GM18909 (cell line): ENCODE data around the gene TH.

Source experiments
- ATAC-seq: cut with Tn5 transposase; IDR thresholded peaks from one replicate; pipeline ENCODE4 v1.9.1; 2021; ENCODE audit warnings: mild to moderate bottlenecking; ENCODE audit not compliant: unreplicated experiment, poor library complexity

TH gene

GRCh38 chr11:2144544-2145248 is 26.9 kb downstream of the TH start:
- ATAC-seq = no peak

- ATAC-seq = no peak
Observed at GRCh38 chr11:2143799-2144543, 27.6 kb downstream of the TH start.

- ATAC-seq = no peak
Observed at GRCh38 chr11:2143477-2143798, 28.2 kb downstream of the TH start.

- ATAC-seq = no peak
Observed at GRCh38 chr11:2142762-2143202, 28.8 kb downstream of the TH start.

GRCh38 chr11:2142300-2142759 is 29.3 kb downstream of the TH start:
- ATAC-seq = no peak

GRCh38 chr11:2140411-2141400 is 30.9 kb downstream of the TH start:
- ATAC-seq = no peak

GRCh38 chr11:2139621-2140337 is 31.8 kb downstream of the TH start:
- no peak for ATAC-seq

- no peak for ATAC-seq
Observed at GRCh38 chr11:2139123-2139521, 32.5 kb downstream of the TH start, which contains the start of gene IGF2. TSS of gene IGF2 (minus strand) at chr11:2139389. CDS start at chr11:2135523, 3,866 bp downstream.

- no peak for ATAC-seq
Observed at GRCh38 chr11:2138431-2139122, 33.0 kb downstream of the TH start.

- no peak for ATAC-seq
Observed at GRCh38 chr11:2138068-2138430, 33.6 kb downstream of the TH start.

GRCh38 chr11:2137202-2138067 is 34.2 kb downstream of the TH start:
- no peak for ATAC-seq

GRCh38 chr11:2136952-2137201 is 34.7 kb downstream of the TH start:
- ATAC-seq = no peak

- no peak for ATAC-seq
Observed at GRCh38 chr11:2136209-2136951, 35.2 kb downstream of the TH start.

GRCh38 chr11:2135648-2136201 is 35.9 kb downstream of the TH start:
- ATAC-seq = no peak

- ATAC-seq = no peak
Observed at GRCh38 chr11:2135018-2135569, 36.5 kb downstream of the TH start.

GRCh38 chr11:2134022-2135010 is 37.3 kb downstream of the TH start:
- ATAC-seq = no peak
